Loucy (cell line): Measurements from ENCODE around the gene FTSJ3.

ENCODE experiments used
- H2AFZ ChIP-seq: fragments of 200-600 bp; sonication (generic); 2 replicates; pipeline ENCODE4 v1.6.0; 2016; ENCODE audit warnings: antibody characterized with exemption, mild to moderate bottlenecking, low read length, moderate library complexity
- H3F3A ChIP-seq: fragments of 200-600 bp; 2 replicates; pipeline ENCODE4 v1.6.0; 2016; ENCODE audit warnings: antibody characterized with exemption, low read depth, mild to moderate bottlenecking
- H3K27me3 ChIP-seq: fragments of 200-600 bp; sonication (generic); 2 replicates; pipeline ENCODE4 v1.6.1; 2014; ENCODE audit warnings: low read length, mild to moderate bottlenecking; ENCODE audit not compliant: insufficient read depth, poor library complexity, severe bottlenecking
- H3K36me3 ChIP-seq: fragments of 200-600 bp; sonication (generic); 2 replicates; pipeline ENCODE4 v1.6.1; 2016; ENCODE audit warnings: low read length; ENCODE audit not compliant: insufficient read depth
- H3K4me1 ChIP-seq: fragments of 200-600 bp; sonication (generic); 2 replicates; pipeline ENCODE4 v1.5.1; 2014; ENCODE audit warnings: low read length, mild to moderate bottlenecking; ENCODE audit not compliant: insufficient read depth, poor library complexity, severe bottlenecking
- H3K4me2 ChIP-seq: fragments of 200-600 bp; sonication (generic); 2 replicates; pipeline ENCODE4 v1.6.0; 2014; ENCODE audit warnings: antibody characterized with exemption, low read length, low read depth, mild to moderate bottlenecking; ENCODE audit not compliant: poor library complexity, severe bottlenecking
- H3K4me3 ChIP-seq: fragments of 200-600 bp; sonication (generic); 2 replicates; pipeline ENCODE4 v1.5.1; 2014; ENCODE audit warnings: low read length, mild to moderate bottlenecking, mixed read lengths; ENCODE audit not compliant: poor library complexity, severe bottlenecking
- H3K79me2 ChIP-seq: fragments of 200-600 bp; sonication (generic); 2 replicates; pipeline ENCODE4 v1.6.1; 2014; ENCODE audit warnings: low read length; ENCODE audit not compliant: insufficient read depth
- H3K9ac ChIP-seq: fragments of 200-600 bp; sonication (generic); 2 replicates; pipeline ENCODE4 v1.6.0; 2014; ENCODE audit warnings: mild to moderate bottlenecking, low read depth, low read length, moderate library complexity; ENCODE audit not compliant: poor library complexity, severe bottlenecking
- H3K9me2 ChIP-seq: fragments of 200-600 bp; sonication (generic); replicated peaks from 2 replicates; pipeline ENCODE4 v1.6.1; 2016; ENCODE audit warnings: low read depth, low read length, mixed read lengths
- H3K9me3 ChIP-seq: fragments of 200-600 bp; sonication (generic); 2 replicates; pipeline ENCODE4 v1.6.1; 2014; ENCODE audit warnings: mild to moderate bottlenecking, antibody characterized with exemption, low read length, low read depth; ENCODE audit not compliant: insufficient read depth
- H4K20me1 ChIP-seq: fragments of 200-600 bp; sonication (generic); 2 replicates; pipeline ENCODE4 v1.6.0; 2014; ENCODE audit warnings: antibody characterized with exemption, low read length, mild to moderate bottlenecking; ENCODE audit not compliant: insufficient read depth, poor library complexity, severe bottlenecking
- EZH2phosphoT487 ChIP-seq: fragments of 200-600 bp; IDR thresholded peaks from 2 replicates; pipeline ENCODE4 v1.6.1; 2018; ENCODE audit warnings: antibody characterized with exemption, mild to moderate bottlenecking, moderate library complexity, borderline replicate concordance
- TF ChIP-seq, protein P1 (sequence below): fragments of 200-600 bp; sonication (generic); conservative IDR thresholded peaks from 2 replicates; pipeline ENCODE4 v1.5.1; 2014; ENCODE audit warnings: mild to moderate bottlenecking, antibody characterized with exemption, low read length

The FTSJ3 gene

DNA sequence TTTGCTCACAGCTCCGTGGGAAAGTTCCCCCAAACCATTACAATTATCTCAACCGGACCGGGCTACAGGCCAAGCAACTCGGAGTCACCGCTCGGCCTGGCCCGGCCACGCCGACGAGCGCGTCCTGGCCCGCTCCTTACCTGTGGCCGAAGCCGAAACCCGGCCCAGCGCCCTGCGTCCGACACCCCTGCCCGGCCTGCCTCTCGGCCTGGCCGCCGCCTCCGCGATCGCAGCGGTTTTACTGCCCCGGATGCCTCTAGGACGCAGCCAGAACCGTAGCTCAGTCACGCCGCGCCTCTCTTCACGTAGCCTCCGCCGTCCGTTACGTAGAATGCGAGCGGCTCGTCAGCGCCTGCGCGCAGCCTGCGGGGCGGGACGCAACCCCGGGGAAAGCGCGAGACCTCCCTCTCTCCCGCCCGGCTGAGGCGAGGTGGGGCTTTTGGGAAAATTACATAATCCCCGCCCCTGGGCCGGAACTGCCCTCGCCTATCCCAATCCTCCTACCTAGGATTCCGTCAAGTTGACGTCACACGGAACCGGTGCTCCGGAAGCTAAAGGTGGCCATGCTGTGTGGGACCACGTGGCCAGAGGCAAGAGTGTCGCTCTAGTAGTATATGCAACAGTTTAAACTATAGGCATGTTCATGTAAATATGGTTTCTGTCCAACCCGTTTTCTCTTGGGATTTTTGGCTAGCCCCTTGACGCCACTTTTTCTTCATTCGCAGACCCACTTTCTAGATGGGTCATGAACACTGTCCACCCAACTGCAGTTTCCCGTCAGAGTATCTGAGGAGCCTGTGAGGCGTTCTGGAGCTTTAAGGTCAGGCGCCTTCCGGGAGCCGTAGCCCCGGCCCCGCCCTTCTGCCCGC, 54.0 kb downstream of the FTSJ3 start, which contains the start of gene CCDC47:
Gene CCDC47, minus strand, starts transcription at position 326 of the 869 bp plus-strand sequence. CDS start 7,422 bp downstream, outside the sequence.
- TF ChIP-seq, protein P1, sequence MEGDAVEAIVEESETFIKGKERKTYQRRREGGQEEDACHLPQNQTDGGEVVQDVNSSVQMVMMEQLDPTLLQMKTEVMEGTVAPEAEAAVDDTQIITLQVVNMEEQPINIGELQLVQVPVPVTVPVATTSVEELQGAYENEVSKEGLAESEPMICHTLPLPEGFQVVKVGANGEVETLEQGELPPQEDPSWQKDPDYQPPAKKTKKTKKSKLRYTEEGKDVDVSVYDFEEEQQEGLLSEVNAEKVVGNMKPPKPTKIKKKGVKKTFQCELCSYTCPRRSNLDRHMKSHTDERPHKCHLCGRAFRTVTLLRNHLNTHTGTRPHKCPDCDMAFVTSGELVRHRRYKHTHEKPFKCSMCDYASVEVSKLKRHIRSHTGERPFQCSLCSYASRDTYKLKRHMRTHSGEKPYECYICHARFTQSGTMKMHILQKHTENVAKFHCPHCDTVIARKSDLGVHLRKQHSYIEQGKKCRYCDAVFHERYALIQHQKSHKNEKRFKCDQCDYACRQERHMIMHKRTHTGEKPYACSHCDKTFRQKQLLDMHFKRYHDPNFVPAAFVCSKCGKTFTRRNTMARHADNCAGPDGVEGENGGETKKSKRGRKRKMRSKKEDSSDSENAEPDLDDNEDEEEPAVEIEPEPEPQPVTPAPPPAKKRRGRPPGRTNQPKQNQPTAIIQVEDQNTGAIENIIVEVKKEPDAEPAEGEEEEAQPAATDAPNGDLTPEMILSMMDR: no peak
- peak within 1 kb of the TSS; percentile 96 for H3K9ac ChIP-seq
- peak within 1 kb of the TSS; percentile 86 for H2AFZ ChIP-seq
- peaks cover 4% of the 10 kb centered on the region; the same call in 1 of the 2 replicates for H3K36me3 ChIP-seq
- no peaks in the 10 kb centered on the region for H3K27me3 ChIP-seq
- peak within 1 kb of the TSS; percentile 92 for H3K4me3 ChIP-seq
- peaks cover 92% of the 10 kb centered on the region for H3K79me2 ChIP-seq
- H3K4me1 ChIP-seq: peaks cover 51% of the 10 kb centered on the region
- no peaks in the 10 kb centered on the region for H3K9me3 ChIP-seq
- peaks cover 65% of the 10 kb centered on the region for H4K20me1 ChIP-seq
- no peaks in the 10 kb centered on the region for H3K9me2 ChIP-seq
- 0 out of 2 replicates have a peak, but pooled peaks cover 4% of the 10 kb centered on the region for H3F3A ChIP-seq
- peak within 1 kb of the TSS; percentile 98 for H3K4me2 ChIP-seq

DNA sequence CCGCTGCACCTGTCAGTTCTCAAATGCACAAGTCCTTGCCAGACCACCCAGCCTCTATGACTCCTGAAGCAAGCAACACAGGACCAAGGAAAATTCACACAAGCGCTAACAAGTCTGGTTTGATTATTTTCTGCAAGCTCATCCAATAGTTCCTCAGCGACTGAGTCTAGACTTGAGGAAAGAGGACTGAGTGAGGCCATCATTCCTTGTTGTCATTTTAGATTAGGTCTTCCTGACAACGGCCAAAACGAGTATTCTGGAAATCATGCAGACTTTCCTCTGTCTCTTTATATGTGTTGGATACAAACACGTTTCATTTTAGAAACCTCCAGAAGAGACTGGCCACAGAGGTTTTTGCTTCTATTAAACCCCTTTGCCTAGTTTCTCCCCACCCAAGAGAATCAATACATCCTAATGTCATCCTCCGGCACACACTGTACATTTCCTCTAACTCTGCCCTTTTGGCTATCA, 54.6 kb downstream of the FTSJ3 start:
- Histone ChIP-seq H3K4me1 (peaks cover 51% of the 10 kb centered on the region), H2AFZ (peak overlapping the region; percentile 86), H3F3A (0 out of 2 replicates have a peak, but pooled peaks cover 4% of the 10 kb centered on the region), H3K79me2 (peaks cover 92% of the 10 kb centered on the region), H3K4me3 (peak overlapping the region; percentile 92), H3K36me3 (peaks cover under 1% of the 10 kb centered on the region; the same call in 1 of the 2 replicates), H3K9ac (peak overlapping the region; percentile 96), H3K9me3 (no peaks in the 10 kb centered on the region), H3K9me2 (no peaks in the 10 kb centered on the region), H3K27me3 (no peaks in the 10 kb centered on the region), H4K20me1 (peaks cover 65% of the 10 kb centered on the region), H3K4me2 (peak overlapping the region; percentile 98)
- no peak for TF ChIP-seq EZH2phosphoT487
